ENCODE data around the gene NPAS4.
"Not testable (repeated sequence)": the region's sequence is repeated elsewhere in the genome, so short reads cannot be mapped to it uniquely, and the experiment has no call there.

NPAS4 gene

GRCh38 chr11:66417000-66417399 is 3.8 kb upstream of the NPAS4 start:
- peak in 27 of 56 donors; percentile 11 to 81 (median 31) for DNase-seq

GRCh38 chr11:66418168-66418985 is 2.5 kb upstream of the NPAS4 start:
- peak in 41 of 56 donors; percentile 6 to 83 (median 54) for DNase-seq

GRCh38 chr11:66418986-66419308 is 1.9 kb upstream of the NPAS4 start:
- no peak for DNase-seq

GRCh38 chr11:66419825-66420224 is 1.0 kb upstream of the NPAS4 start:
- peak in 12 of 56 donors; percentile 2 to 59 (median 33) for DNase-seq

GRCh38 chr11:66421492-66422205 is 814 bp downstream of the NPAS4 start:
- DNase-seq: peak in 52 of 56 donors; percentile 36 to 92 (median 72)

DNA sequence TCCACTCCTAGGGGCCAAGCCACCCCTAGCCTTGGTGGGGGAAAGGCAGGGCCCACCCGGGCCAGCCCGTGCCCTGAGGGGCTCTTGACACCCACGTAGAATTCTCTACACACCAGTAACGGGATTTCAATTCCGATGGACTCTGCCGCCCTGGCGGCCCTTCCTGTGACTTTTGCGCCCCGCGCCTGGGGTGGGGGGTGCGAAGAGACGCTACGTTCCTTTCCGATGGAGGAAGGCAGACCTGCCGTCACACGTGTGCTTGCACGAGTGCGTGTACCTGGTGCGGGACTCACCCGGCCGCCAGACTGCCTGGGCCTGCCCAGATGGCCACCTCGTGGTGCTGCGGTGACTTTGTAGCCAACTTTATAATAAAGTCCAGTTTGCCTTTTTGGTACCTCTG is 5.5 kb downstream of the NPAS4 start:
- DNase-seq: no peak

DNA sequence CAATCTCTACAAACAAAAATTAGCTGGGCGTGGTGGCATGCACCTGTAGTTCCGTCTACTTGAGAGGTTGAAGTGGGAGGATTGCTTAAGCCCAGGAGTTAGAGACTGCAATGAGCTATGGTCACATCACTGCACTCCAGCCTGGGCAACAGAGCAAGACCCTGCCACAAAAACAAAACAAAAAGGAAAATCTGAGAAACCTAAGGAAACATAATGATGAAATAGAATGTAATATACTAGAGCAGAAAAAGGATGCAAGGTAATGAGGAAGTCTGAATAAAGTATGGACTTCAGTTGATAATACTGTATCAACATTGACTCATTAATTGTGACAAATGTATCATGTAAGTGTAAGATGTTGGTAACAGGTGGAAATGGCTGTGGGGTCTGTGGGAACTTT is 8.1 kb downstream of the NPAS4 start:
- DNase-seq: no peak

DNA sequence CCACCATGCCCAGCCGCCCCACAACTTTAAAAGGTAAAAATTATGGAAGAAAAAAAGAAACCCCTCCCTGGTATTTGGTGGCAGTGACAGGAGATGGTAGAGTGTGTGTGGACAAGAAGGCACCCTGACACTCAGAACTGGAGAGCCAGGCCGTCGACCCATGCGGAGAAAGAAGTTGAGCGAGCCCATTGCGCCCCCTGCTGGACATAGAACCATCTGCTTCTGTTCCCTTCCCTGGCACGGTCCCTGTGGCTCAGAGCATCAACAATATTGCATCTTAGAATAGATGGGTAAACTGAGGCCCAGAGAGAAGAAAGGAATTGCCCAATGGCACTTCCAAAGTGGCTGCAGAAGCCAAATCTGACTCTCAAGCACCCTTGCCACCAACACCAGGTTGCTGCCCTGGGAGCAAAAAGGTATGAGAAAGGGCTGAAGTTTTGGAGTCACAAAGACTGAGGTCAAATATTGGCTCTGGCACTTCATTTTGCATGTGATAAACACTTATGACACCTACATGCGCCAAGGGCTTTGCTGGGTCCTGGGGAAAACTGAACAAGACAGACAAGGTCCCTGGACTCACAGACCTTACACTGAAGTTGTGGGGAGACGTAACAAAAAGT is 9.3 kb downstream of the NPAS4 start:
- DNase-seq: peak in 45 of 56 donors; percentile 6 to 83 (median 45)

- not testable (repeated sequence) for DNase-seq
These were observed 10.5 kb downstream of the NPAS4 start for GRCh38 chr11:66431287-66431686.

- DNase-seq: not testable (repeated sequence)
These were observed 11.1 kb downstream of the NPAS4 start for GRCh38 chr11:66431871-66432329.

- no peak for DNase-seq
These were observed 11.8 kb downstream of the NPAS4 start for GRCh38 chr11:66432597-66432996.

GRCh38 chr11:66437979-66438503 is 17.2 kb downstream of the NPAS4 start:
- no peak for DNase-seq

GRCh38 chr11:66438504-66439466 is 17.9 kb downstream of the NPAS4 start, which contains the start of gene MRPL11:
MRPL11 (minus strand) TSS chr11:66438848; CDS start chr11:66438754, 94 bp downstream.
- peak; percentile 32 to 96 (median 86) for DNase-seq

DNA sequence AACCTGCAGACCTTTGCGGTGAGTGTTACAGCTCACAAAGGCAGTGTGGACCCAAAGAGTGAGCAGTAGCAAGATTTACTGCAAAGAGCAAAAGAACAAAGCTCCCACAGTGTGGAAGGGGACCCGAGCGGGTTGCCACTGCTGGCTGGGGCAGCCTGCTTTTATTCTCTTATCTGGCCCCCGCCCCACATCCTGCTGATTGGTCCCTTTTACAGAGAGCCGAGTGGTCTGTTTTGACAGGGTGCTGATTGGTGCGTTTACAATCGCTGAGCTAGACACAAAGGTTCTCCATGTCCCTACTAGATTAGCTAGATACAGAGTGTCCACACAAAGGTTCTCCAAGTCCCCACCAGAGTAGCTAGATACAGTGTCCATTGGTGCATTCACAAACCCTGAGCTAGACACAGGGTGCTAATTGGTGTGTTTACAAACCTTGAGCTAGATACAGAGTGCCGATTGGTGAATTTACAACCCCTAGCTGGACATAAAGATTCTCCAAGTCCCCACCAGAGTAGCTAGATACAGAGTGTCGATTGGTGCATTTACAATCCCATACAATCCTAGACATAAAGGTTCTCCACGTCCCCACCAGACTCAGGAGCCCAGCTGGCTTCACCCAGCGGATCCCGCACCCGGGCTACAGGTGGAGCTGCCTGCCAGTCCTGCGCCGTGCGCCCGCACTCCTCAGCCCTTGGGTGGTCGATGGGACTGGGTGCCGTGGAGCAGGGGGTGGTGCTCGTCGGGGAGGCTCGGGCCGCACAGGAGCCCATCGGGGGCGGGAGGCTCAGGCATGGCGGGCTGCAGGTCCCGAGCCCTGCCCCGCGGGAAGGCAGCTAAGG is 19.5 kb downstream of the NPAS4 start:
- not testable (repeated sequence) for DNase-seq

GRCh38 chr11:66440940-66441282 is 20.1 kb downstream of the NPAS4 start:
- DNase-seq: not testable (repeated sequence)

- DNase-seq: no peak
These were observed 22.8 kb downstream of the NPAS4 start for GRCh38 chr11:66443602-66444001.

- DNase-seq: no peak
These were observed 26.2 kb downstream of the NPAS4 start for GRCh38 chr11:66447012-66447411.

DNA sequence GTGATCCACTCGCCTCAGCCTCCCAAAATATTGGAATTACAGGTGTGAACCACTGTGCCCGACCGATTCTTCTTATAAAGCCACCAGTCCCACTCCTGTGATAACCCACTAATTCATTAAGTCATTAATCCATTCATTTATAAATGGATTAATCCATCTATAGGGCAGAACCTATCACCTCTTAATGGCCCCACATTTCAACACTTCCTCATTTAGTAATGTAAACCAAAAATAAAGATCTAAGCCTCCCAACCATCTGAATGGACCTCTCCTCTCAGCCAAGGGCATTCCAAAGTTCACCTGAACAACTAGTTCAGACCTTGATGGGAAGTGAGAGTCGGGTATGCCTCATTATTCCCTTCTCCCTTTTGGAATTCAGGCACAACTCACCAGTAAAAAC is 27.7 kb downstream of the NPAS4 start:
- no peak for DNase-seq

DNA sequence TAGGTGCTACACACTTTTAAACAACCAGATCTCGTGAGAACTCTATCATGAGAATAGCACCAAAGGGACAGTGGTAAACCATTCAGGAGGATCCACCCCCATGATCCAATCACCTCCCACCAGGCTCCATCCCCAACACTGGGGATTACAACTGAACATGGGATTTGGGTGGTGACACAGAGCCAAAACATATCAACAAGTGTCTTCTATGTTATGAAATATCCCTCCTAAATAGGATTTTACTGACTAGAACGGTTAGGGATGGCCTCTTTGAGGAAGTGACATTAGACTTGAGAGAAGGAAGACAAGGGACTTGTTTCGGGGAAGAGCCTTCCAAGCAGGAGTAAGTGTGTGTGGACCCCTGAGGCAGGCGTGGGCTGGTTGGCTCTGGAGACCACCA is 29.7 kb downstream of the NPAS4 start:
- DNase-seq: no peak

- no peak for DNase-seq
These were observed 30.8 kb downstream of the NPAS4 start for GRCh38 chr11:66451663-66452062.

Measured in amygdala (tissue), 56 donors.